Left hindlimb (tissue), 1 donor: ENCODE results near the gene TRDN.

ENCODE experiments used
- DNase-seq: peaks from one replicate; pipeline ENCODE4 v3.0.0-alpha.2; 2018

TRDN gene, protein sequence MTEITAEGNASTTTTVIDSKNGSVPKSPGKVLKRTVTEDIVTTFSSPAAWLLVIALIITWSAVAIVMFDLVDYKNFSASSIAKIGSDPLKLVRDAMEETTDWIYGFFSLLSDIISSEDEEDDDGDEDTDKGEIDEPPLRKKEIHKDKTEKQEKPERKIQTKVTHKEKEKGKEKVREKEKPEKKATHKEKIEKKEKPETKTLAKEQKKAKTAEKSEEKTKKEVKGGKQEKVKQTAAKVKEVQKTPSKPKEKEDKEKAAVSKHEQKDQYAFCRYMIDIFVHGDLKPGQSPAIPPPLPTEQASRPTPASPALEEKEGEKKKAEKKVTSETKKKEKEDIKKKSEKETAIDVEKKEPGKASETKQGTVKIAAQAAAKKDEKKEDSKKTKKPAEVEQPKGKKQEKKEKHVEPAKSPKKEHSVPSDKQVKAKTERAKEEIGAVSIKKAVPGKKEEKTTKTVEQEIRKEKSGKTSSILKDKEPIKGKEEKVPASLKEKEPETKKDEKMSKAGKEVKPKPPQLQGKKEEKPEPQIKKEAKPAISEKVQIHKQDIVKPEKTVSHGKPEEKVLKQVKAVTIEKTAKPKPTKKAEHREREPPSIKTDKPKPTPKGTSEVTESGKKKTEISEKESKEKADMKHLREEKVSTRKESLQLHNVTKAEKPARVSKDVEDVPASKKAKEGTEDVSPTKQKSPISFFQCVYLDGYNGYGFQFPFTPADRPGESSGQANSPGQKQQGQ

DNA sequence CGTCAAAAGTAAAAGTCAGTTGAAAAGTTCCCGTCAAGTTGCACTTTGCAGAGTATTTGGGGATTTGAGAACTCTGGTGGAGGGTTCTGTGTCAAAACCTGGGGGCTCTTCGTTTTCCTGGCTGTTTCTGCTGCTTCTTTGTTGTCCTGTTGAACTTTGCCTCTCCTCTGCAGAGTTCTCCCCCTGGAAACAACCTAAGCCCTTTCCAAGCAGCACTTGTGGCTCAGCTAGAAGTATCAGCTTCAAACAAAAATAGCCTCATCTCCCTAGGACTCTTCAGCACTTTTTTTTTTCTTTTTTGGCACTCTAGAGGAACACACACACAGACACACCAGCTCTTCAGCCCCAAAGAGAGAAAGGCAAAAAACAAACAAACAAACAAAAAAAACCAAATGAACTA, at the start of gene TRDN:
Gene TRDN (minus strand): TSS at position 169 of the 400 bp plus-strand sequence. CDS start 175 bp downstream, outside the sequence.
- DNase-seq: no peak

DNA sequence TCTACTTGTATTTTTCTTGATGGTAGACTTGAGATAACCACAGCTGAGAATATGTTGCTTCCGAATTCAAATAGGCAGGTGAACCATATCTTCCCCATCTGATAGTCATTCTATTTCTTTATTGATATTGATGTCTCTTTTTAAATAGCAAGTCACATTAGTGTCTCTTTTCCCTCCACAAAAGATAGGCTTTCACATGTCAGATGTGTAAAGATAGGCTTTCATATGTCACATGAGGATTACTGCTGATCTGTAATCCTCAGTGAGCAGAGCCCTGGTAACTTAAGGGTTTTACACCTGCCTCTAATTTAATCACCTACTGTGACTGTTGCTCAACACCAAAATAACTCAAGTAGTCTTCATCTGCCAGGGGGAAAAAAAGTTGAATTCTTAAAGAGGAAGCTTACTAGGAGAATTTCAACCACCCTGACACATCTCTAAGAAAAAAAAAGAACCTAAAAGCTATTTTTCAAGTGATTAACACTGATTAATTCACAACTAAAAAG, 45.3 kb upstream of the TRDN start:
- DNase-seq: no peak

- no peak for DNase-seq
These were observed 41.1 kb upstream of the TRDN start for GRCh38 chr6:123677897-123678296.

- no peak for DNase-seq
These were observed 40.0 kb upstream of the TRDN start for GRCh38 chr6:123676793-123677192.

GRCh38 chr6:123668965-123669591, 32.3 kb upstream of the TRDN start:
- no peak for DNase-seq

DNA sequence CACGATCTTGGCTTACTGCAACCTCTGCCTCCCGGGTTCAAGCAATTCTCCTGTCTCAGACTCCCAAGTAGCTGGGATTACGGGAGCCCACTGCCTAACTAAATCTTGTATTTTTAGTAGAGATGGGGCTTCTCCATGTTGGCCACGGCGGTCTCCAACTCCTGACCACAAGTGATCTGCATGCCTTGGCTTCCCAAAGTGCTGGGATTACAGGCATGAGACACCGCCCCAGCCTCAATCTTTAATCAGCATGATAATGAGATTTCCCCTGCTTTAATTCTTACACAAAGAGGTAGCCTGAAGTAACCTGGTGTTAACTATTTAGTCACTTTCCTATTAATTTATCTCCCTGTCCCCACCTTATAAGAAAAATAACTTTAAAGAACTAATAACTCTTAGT, 31.3 kb upstream of the TRDN start:
- no peak for DNase-seq

DNA sequence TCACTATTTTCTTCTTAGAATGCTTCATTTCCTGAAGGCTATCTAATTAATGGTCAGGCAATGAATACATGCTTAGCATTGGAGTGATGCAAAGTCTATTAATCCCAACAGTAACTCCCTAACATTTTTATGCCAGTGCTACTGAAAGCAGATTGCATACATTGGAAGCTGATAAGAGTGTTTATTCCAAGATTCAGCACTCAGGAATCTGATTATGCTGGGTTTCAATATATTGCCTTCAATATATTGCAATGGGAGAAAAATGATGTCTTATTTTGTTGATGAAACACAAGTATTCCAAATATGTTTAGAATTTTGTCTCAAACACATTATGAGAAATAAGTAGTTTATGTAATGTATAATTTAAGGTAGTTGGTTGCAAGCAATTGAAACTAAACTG, 26.7 kb upstream of the TRDN start:
- no peak for DNase-seq

- no peak for DNase-seq
These were observed 26.0 kb upstream of the TRDN start for GRCh38 chr6:123662757-123663156.

DNA sequence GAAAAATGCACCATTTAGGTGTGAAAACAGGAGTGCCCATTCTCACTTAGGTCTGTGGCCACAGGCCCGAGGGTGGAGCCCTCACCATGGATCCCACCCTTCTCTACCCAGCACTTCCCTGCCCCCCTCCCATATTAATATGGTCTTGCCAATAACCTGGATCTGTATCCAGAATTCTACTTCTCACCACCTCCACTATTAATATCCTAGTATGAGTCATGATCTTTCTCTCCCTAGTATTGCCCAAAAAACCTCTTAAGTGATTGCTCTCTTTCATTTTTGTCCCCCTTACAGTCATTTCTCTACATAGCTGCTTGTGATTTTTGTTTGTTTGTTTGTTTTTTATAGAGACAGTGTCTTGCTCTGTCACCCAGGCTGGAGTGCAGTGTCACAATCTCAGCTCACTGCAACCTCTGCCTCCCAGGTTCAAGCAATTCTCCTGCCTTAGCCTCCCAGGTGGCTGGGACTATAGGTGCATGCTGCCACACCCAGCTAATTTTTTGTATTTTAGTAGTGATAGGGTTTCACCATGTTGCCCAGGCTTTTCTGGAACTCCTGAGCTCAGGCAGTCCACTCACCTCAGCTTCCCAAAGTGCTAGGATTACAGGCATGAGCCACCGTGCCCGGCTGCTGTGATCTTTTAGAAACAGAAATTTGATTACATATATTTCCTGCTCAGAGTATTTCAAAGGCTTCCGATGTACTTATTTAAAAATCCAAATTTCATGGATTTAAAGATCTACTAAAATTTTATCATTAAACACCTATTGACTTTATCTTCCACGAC, 24.5 kb upstream of the TRDN start:
- no peak for DNase-seq

DNA sequence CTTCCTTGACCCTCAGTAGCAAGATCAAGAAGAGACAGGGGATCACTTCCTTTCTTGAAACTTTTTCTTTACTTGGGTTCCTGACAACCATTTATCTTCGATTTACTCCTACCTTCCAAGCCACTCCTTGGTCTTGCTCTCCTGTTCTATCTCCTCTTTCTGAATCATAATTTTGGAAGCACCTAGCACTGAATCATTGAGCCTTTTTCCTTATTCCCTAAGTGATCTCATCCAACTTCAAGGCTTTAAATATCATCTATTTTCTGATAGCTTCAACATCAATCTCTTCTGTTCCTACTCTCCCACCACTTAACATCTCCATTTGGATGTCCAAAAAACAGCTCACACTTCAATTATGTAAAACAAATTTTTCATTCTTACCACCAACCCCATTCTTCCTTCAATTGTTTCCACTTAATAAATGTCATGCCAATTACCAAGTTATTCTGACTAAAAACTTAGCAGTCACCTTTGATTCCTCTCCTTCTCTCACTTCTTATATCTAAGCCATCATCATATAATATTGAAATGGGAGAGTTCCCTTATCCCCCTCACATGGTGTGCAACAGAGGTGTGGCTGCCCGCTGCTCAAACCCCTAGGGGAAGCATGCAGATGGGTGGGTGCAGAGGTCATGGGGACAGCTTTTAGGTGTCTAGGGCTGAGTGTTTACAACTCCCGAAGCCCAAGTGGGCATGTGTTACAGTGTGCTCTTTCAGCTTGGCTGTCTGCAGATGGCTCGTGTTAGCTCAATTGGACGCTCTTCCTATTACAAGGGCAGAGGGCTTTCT, 23.4 kb upstream of the TRDN start:
- no peak for DNase-seq

- no peak for DNase-seq
These were observed 22.1 kb upstream of the TRDN start for GRCh38 chr6:123658848-123659247.

DNA sequence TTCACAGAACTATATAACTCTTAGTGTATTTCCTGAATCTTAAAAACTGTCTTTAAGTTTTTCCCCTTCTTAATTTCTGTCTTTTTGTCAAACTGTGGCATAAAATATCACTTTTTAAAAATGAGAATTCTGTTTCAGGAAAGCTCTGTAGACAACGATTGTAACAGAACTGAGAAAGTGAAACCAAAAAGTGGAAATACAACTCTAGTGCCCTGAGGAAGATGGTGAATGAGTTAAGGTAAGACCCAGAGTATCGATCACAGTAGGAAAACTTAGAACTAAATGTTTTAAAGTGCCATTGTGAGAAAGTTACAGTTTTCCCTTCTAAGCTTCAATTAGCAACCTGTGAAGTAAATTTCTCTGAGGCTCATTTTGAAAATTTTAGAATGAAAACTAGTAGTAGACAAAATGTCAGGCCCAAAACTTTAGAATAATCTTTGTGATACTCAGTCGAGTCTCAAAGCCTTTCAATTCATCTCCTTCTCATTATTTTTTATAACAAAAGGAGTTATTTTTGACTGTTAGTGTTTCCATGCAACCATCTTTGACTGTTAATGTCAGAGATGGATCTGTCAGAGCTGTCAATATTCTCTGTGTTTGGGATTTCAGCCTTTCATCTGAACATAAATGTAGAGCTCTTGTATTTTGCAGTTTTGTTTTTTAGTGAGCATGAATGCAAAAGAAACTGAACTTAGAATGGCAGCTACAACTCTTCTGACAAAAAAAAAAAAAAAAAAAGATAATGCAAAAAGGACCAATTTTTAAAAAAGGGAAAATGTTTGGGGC, 19.0 kb upstream of the TRDN start:
- no peak for DNase-seq

DNA sequence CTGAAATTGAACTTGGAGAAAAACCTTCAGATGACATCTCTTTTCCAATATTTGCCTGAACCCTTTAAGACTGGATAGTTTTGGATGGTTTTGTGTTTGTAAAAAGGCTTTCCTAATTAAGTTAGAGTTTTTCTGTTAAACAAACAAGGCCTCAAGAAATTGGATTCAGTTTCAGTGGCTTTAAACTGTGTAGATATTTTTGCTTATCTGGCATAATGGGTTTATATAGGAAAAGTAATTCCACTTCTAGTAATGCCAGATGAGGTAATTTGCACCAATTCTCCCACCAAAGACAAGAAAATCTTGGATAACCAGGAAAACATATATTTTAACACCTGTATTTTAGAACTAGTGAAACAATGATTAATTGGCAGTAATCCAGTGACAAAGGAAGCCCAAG, 12.0 kb upstream of the TRDN start:
- no peak for DNase-seq

DNA sequence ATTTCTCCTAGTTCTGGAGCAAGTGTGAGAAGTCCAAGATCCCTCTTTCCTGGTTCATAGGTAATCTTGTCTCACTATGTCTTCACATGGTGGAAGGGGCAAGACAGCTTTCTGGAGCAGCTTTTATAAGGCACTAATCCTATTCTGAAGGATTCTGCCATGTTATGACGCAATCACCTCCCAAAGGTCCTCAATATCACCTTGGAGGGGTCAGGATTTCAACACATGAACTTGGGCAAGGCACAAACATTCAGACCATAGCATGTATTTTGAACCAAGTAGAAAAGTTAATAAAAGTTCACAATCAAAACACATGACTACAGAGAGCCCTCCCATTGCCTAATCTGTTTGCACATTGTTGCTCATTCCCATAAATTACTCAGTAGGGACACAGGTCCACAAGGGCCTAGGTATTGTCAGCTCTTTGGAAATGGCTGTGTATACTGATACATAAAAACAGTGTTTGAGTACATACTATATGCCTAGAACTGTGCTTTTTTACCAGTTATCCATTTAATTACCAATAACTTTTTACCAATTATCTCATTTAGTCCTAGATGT, 11.3 kb upstream of the TRDN start:
- no peak for DNase-seq

DNA sequence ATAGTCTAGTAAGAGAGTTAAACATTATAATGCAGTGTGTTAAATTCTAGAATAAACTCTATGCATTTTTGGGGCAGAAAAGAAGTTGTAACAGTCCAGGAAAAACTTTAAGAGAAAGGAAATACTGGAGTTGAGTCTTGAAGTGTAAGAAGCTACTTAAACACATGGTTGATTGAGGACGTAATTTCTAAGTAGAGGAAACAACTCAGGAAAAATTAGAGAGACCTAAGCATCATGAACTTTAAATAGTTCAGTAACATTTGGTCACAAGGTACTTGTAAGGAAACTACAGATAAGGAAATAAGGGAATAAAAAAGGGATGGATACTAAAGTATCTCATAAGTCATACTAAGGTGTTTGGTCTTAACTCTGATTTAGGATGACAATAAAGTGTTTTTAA, 4.7 kb upstream of the TRDN start:
- DNase-seq: no peak

- DNase-seq: no peak
These were observed 3.9 kb upstream of the TRDN start for GRCh38 chr6:123640567-123641187.

DNA sequence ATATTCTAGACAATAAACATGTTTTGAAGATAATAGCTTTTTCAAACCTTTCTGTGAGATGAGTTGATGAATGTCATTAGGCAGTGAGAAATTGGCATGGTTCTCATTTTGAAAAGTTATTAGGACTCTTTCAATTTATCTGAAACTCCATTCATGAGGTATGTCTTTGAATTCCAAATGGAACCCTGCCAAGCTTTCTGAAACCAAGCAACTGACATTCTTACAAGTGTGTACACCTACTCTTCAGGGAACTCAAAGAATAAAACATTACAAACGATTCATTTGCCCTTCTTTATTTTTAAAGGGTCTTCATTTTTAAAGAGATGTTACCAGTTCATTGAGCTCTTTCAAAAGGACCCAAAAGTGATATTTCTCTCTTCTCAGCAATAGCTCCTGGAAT, 2.1 kb upstream of the TRDN start:
- no peak for DNase-seq

GRCh38 chr6:123636282-123636681, 468 bp downstream of the TRDN start:
- DNase-seq: no peak

DNA sequence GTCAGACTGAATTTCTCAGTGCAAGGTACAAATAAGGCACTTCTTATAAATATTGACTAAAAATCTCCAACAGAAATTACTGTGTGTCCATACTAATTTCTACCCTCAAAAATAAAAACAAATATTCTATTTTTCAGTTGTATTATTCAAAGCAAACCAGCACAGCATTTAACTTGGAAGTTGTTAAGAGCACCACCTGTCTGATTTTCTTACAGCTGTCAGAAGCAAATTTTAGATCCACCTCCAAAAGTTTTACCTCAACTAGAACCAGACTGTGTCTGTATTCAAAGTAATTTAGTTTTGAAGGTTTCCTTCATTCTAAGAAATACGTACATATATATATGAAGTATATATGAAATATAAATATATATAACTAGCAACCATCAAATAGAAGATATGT, 1.2 kb downstream of the TRDN start:
- DNase-seq: no peak

- no peak for DNase-seq
These were observed 1.6 kb downstream of the TRDN start for GRCh38 chr6:123635144-123635543.
